Pancreas (tissue), 10 donors: ENCODE measurements around the gene PCSK6. TPM values are rescaled to one million over a fixed set of nuclear protein-coding genes. Genes with fewer than 3 reads are reported as not detected.

Source experiments
- ATAC-seq, 4 donors: fragments of 200-7000 bp; cut with Tn5 transposase; one replicate each; pipeline versions ENCODE4 v1.8.0 to v1.9.1; 2020; ENCODE audit warnings: mild to moderate bottlenecking in 4 of 4, moderate library complexity in 4 of 4
- DNase-seq, 6 donors: peaks; one replicate each; pipeline ENCODE4 v3.0.0-alpha.2; 2020
- FAIRE-seq: peaks from 2 replicates; lab custom pipeline; 2012; peaks lifted over from hg19 to GRCh38; lab: Jason Lieb, UNC
- H3K27ac ChIP-seq, 4 donors: fragments of 200-600 bp; sonication (generic); 1 replicate in 3 of 4; 2 replicates in 1 of 4; pipeline versions ENCODE4 v1.5.0 to v1.8.0; 2020
- H3K27me3 ChIP-seq, 4 donors: fragments of 200-600 bp; one replicate each; pipeline ENCODE4 v1.8.0; 2021
- H3K36me3 ChIP-seq, 3 donors: fragments of 200-600 bp; sonication (generic) in 1 of 3; one replicate each; pipeline versions ENCODE4 v1.5.0 to v1.8.0; 2020 to 2021
- H3K4me1 ChIP-seq, 3 donors: fragments of 200-600 bp; one replicate each; pipeline ENCODE4 v1.8.0; 2021
- H3K4me3 ChIP-seq, 4 donors: fragments of 200-600 bp; sonication (generic) in 2 of 4; one replicate each; pipeline versions ENCODE4 v1.5.0 to v1.8.0; 2020 to 2021
- H3K9me3 ChIP-seq, 4 donors: fragments of 200-600 bp; one replicate each; pipeline ENCODE4 v1.8.0; 2021
- WGBS, 2 donors: extraction: QIAGEN DNeasy Blood & Tissue Kit; methylation state at CpG; one replicate each; pipeline ENCODE4 v1.1.7; 2013; 5-methylcytosine and 5-hydroxymethylcytosine counted together
- intact Hi-C, 3 donors: fragments of 100-400 bp; cut with DNase I; formaldehyde crosslinking; loops; one replicate each; pipeline versions ENCODE4 v1.11.1 to v1.14.2; 2022
- polyA plus RNA-seq, 2 donors: library from polyadenylated mRNA; stranded (reverse); fragments of 200-250 nt; gene quantifications; one replicate each; pipeline ENCODE4 v1.2.3, GENCODE V29; 2013
- total RNA-seq, 6 donors: library from RNA; stranded (reverse); fragmentation: NEBNext Ultra II Directional in 4 of 6; extraction: Animal tissue kit (Norgen Biotek cat#: 25700) in 4 of 6; gene quantifications; one replicate each; pipeline versions ENCODE4 v1.2.1 to v1.2.4, GENCODE V29; 2021 to 2023
- TF ChIP-seq, protein P1 (sequence below), 4 donors: fragments of 200-600 bp; sonication (generic) in 3 of 4; IDR thresholded peaks; one replicate each; pipeline versions ENCODE4 v1.5.0 to v1.8.0; 2021; ENCODE audit warnings: antibody characterized with exemption in 4 of 4
- donor health status: healthy with polysubstance abuse.
- donor health status: DM: no; HTN: no; CAD: no; lungs with moderate emphysema.
- donor health status: DM: no; HTN: no; CAD: no.
- donor health status: control.
- donor health status: control.
- donor health status: Bipolar disorder and iron deficiency.
- donor health status: DM: yes; HTN: yes; CAD: no.
- donor health status: DM: no; HTN: no; CAD: no.
- donor health status: DM: no; HTN: no; CAD: no.
- donor health status: DM: yes; HTN: yes; CAD: no.

Gene PCSK6
- total and polyA plus RNA-seq, 8 donors: 0.87 to 4.5 (median 3.0) TPM

DNA sequence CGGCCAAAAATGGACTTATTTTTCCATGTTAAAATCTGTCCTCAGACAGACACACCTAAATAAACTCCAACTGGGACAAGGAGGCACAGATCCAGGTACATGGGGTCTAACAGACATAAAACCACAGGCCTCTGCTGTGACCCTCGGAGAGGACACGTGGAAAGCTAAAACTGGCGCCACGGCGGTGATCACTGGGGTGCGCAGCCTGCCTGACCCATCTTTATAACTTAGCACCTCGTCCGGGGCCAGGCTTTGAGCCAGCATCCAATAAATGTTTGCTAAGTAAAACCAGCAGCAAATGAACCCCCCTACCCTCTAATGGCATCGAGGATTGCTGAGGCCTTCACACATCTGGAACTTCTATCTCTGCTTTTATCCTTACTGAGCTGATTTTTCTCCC lies 15.3 kb downstream of the PCSK6 start:
- ATAC-seq: no peak

DNA sequence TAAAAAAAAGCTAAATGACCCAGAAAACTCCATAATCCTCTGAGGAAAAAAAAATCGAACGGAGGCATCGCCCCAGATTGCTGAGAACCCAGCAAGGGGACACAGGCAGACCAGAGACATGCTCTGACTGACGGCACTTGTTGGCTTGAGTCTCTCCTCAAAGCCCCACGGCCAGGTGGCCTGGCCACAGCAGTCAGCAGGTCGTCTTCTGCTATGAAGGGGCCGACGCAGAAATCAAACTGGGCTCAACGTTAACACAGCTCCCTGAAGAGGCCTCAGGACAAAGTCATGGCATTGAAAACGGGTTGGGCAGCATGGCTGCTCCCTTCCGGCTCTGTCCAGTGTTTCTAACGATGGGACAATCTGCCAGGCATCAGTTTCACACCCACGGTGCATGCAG lies 17.5 kb downstream of the PCSK6 start:
- FAIRE-seq: no peak
- Histone ChIP-seq H3K4me3 (no peak overlapping the region), H3K9me3 (no peaks in the 10 kb centered on the region), H3K36me3 (no peaks in the 10 kb centered on the region), H3K4me1 (no peaks in the 10 kb centered on the region), H3K27ac (no peak overlapping the region), H3K27me3 (no peaks in the 10 kb centered on the region)
- intact Hi-C loops: no loop called here
- DNase-seq: no peak
- ATAC-seq: no peak
- 77 to 79% methylated on average over 13 of the region's 13 CpGs for WGBS, 2 donors
- TF ChIP-seq, protein P1, sequence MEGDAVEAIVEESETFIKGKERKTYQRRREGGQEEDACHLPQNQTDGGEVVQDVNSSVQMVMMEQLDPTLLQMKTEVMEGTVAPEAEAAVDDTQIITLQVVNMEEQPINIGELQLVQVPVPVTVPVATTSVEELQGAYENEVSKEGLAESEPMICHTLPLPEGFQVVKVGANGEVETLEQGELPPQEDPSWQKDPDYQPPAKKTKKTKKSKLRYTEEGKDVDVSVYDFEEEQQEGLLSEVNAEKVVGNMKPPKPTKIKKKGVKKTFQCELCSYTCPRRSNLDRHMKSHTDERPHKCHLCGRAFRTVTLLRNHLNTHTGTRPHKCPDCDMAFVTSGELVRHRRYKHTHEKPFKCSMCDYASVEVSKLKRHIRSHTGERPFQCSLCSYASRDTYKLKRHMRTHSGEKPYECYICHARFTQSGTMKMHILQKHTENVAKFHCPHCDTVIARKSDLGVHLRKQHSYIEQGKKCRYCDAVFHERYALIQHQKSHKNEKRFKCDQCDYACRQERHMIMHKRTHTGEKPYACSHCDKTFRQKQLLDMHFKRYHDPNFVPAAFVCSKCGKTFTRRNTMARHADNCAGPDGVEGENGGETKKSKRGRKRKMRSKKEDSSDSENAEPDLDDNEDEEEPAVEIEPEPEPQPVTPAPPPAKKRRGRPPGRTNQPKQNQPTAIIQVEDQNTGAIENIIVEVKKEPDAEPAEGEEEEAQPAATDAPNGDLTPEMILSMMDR (IDR thresholded peaks at IDR 0.05): no peak

More for the DNA sequence above, 15.3 kb downstream of the PCSK6 start:
- FAIRE-seq: no peak
- no peaks in the 10 kb centered on the region for H3K4me1 ChIP-seq
- 94 to 97% methylated on average over 10 of the region's 10 CpGs for WGBS, 2 donors
- intact Hi-C loops: no loop called here
- H3K4me3 ChIP-seq: no peak overlapping the region
- TF ChIP-seq, protein P1 (IDR thresholded peaks at IDR 0.05): no peak
- H3K27ac ChIP-seq: no peak overlapping the region
- no peaks in the 10 kb centered on the region for H3K27me3 ChIP-seq
- H3K9me3 ChIP-seq: no peaks in the 10 kb centered on the region
- H3K36me3 ChIP-seq: no peaks in the 10 kb centered on the region
- DNase-seq: no peak

DNA sequence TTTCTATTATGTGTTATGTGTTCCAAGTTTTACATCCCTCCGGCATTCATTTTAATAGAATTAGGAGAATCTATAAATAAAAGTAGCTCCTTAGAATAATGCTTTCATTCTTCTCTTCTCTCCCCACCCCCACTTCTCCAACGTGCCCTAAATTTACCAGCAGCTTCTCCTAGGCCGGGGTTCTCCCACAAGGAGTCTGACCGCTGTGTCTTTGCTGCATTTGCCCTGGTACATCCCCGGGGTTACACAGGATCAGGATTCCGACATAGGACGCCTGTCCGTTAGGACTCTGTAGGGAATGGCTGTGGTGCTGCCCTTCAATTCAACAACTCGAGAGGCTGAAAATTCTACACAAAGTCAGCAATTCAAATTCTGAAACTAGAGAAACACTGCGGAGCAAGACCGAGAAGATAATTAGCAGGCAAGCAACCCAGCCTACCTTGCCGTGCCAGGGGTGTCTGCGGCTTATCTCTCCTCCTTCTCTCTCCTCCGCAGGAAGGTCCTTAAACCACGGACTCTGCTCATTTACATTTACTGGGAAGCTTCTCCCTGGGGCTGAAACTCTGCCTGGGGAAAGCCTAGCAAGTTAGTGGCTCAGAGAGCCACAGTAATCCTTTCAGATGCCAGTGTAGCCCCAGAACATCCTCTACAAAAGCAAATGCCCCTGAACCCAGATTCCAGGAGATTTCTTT lies 18.8 kb downstream of the PCSK6 start:
- DNase-seq (no peak), ATAC-seq (no peak), FAIRE-seq (no peak)
- intact Hi-C loops: no loop called here
- Histone ChIP-seq H3K27ac (no peak overlapping the region), H3K4me3 (no peak overlapping the region), H3K4me1 (no peaks in the 10 kb centered on the region), H3K27me3 (no peaks in the 10 kb centered on the region), H3K36me3 (no peaks in the 10 kb centered on the region), H3K9me3 (no peaks in the 10 kb centered on the region)
- 88 to 92% methylated on average over 15 of the region's 15 CpGs for WGBS, 2 donors
- TF ChIP-seq, protein P1 (IDR thresholded peaks at IDR 0.05): no peak

DNA sequence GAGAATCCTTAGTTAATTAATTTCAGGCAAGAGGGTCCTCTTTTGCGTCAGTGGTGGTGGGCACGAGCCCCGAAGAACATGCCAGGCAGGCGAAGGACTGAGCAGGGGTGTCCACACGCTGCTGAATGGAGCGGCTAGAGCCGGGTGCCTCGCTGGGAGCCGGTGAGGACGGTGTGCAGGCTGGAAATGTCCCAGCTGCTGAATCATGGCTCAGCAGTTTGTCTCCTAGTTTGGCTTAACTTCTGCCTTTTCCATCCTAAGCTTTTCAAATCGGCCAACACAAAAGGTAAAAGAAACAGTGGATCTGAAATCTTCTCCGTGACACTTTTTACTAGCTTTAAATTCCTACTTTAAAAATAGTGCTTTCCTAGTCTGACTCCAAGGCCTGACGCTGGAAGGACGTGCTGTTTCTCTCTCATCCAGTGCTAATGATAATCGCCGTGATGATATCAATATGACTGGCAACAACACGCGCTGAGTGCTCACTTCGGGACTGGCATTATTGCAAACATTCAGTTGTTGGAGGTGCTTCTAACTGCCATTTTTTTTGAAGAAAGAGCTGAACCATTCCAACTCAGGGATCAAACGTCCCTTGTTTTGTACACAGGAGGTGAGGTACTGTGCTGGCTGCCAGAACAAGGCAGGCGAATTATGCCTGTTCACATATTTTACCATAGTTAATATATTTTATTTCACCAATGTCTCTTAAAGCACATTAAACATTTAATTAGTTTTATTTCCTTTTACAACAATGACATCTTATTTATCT lies 19.8 kb downstream of the PCSK6 start:
- DNase-seq (no peak), ATAC-seq (no peak), FAIRE-seq (no peak)
- no peaks in the 10 kb centered on the region for H3K27me3 ChIP-seq
- intact Hi-C loops: no loop called here
- H3K4me3 ChIP-seq: no peak overlapping the region
- no peaks in the 10 kb centered on the region for H3K36me3 ChIP-seq
- TF ChIP-seq, protein P1 (IDR thresholded peaks at IDR 0.05): no peak
- H3K9me3 ChIP-seq: no peaks in the 10 kb centered on the region
- WGBS, 2 donors: 65% methylated on average over 21 of the region's 21 CpGs
- H3K27ac ChIP-seq: no peak overlapping the region
- no peaks in the 10 kb centered on the region for H3K4me1 ChIP-seq

DNA sequence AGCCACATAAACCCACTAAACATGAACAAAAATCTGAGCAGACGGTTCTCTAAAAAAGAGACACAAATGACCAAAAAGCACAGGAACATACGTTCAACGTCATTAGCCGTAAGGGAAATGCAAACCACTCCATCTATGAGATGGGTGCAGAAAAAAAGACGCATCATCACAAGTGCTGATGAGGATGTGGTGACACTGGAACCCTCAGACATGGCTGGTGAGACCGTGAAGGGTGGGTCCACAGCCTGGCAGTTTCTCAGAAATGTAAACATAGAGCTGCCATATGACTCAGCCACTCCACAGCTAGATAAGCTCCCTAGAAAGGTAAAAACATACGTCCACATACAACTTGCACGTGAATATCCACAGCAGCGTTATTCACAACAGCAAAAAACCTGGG lies 23.3 kb downstream of the PCSK6 start:
- Histone ChIP-seq H3K27ac (no peak overlapping the region), H3K4me3 (no peak overlapping the region), H3K36me3 (no peaks in the 10 kb centered on the region), H3K4me1 (no peaks in the 10 kb centered on the region), H3K9me3 (no peaks in the 10 kb centered on the region), H3K27me3 (no peaks in the 10 kb centered on the region)
- FAIRE-seq (no peak), DNase-seq (no peak), ATAC-seq (no peak)
- TF ChIP-seq, protein P1 (IDR thresholded peaks at IDR 0.05): no peak
- WGBS, 2 donors: 93 to 95% methylated on average over 9 of the region's 9 CpGs
- intact Hi-C loops: no loop called here
